Neural progenitor cell (in vitro differentiated cells): ENCODE results near the gene NUDT16L1.

ENCODE experiments used
- EZH2phosphoT487 ChIP-seq: fragments of 200-600 bp; sonication (generic); IDR thresholded peaks from 2 replicates; pipeline ENCODE4 v1.6.1; 2017; ENCODE audit warnings: antibody characterized with exemption
- TF ChIP-seq, protein P1 (sequence below): fragments of 200-600 bp; sonication (generic); IDR thresholded peaks from 2 replicates; pipeline ENCODE4 v1.5.1; 2017; ENCODE audit warnings: antibody characterized with exemption, mild to moderate bottlenecking

GRCh38 chr16:4663465-4663776 lies 29.9 kb upstream of the NUDT16L1 start:
- TF ChIP-seq, protein P1, sequence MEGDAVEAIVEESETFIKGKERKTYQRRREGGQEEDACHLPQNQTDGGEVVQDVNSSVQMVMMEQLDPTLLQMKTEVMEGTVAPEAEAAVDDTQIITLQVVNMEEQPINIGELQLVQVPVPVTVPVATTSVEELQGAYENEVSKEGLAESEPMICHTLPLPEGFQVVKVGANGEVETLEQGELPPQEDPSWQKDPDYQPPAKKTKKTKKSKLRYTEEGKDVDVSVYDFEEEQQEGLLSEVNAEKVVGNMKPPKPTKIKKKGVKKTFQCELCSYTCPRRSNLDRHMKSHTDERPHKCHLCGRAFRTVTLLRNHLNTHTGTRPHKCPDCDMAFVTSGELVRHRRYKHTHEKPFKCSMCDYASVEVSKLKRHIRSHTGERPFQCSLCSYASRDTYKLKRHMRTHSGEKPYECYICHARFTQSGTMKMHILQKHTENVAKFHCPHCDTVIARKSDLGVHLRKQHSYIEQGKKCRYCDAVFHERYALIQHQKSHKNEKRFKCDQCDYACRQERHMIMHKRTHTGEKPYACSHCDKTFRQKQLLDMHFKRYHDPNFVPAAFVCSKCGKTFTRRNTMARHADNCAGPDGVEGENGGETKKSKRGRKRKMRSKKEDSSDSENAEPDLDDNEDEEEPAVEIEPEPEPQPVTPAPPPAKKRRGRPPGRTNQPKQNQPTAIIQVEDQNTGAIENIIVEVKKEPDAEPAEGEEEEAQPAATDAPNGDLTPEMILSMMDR = no peak
- no peak for TF ChIP-seq EZH2phosphoT487
